Esophagus squamous epithelium (tissue), 5 donors: ENCODE data around the gene HPCAL1. TPM values are rescaled to one million over a fixed set of nuclear protein-coding genes. Genes with fewer than 3 reads are reported as not detected.

Experiments used
- DNase-seq: peaks from one replicate; lab custom pipeline; 2025; lab: John Stamatoyannopoulos, UW
- H3K27ac ChIP-seq, 4 donors: fragments of 200-600 bp; sonication (generic); one replicate each; pipeline ENCODE4 v1.5.1; 2016 to 2019; ENCODE audit warnings: mild to moderate bottlenecking in 1 of 4
- H3K27me3 ChIP-seq, 4 donors: fragments of 200-600 bp; sonication (generic); 1 replicate in 3 of 4; 2 replicates in 1 of 4; pipeline versions ENCODE4 v1.5.1 to v1.6.0; 2017 to 2021; ENCODE audit warnings: antibody characterized with exemption in 1 of 4
- H3K36me3 ChIP-seq, 3 donors: fragments of 200-600 bp; sonication (generic); one replicate each; pipeline ENCODE4 v1.5.1; 2016 to 2019
- H3K4me1 ChIP-seq, 3 donors: fragments of 200-600 bp; sonication (generic); one replicate each; pipeline ENCODE4 v1.5.1; 2017 to 2019
- H3K4me3 ChIP-seq, 4 donors: fragments of 200-600 bp; sonication (generic); 1 replicate in 3 of 4; 2 replicates in 1 of 4; pipeline ENCODE4 v1.5.1; 2016 to 2019; ENCODE audit warnings: mild to moderate bottlenecking in 2 of 4, moderate library complexity in 1 of 4
- H3K9me3 ChIP-seq, 3 donors: fragments of 200-600 bp; sonication (generic); one replicate each; pipeline ENCODE4 v1.5.1; 2016 to 2019
- CTCF ChIP-seq, 6 experiments: fragments of 450-650 bp in 4 of 6; fragments of 200-600 bp in 2 of 6; sonication (generic) in 2 of 6; IDR thresholded peaks; one replicate each; pipeline ENCODE4 v1.5.1; 2016 to 2019; ENCODE audit warnings: antibody characterized with exemption in 6 of 6, mild to moderate bottlenecking in 4 of 6, moderate library complexity in 4 of 6
- POLR2A ChIP-seq, 4 donors: fragments of 450-650 bp; IDR thresholded peaks; one replicate each; pipeline ENCODE4 v1.6.1; 2017; ENCODE audit warnings: antibody characterized with exemption in 4 of 4, mild to moderate bottlenecking in 4 of 4, moderate library complexity in 3 of 4
- WGBS, 2 donors: methylation state at CpG; one replicate each; pipeline ENCODE4 v1.1.5; 2018; 5-methylcytosine and 5-hydroxymethylcytosine counted together
- intact Hi-C: fragments of 100-400 bp; cut with DNase I; formaldehyde crosslinking; loops from one replicate; pipeline ENCODE4 v1.15.0; 2022
- total RNA-seq, 4 donors: library from RNA; depleted of rRNA; stranded (reverse); fragments of >200 nt; gene quantifications; one replicate each; pipeline ENCODE4 v1.1.0, GENCODE V29; 2016
- donor health status: DM: yes; HTN: yes; CAD: no.

Gene HPCAL1
- total RNA-seq, 4 donors from 2014 or later: 13.2 to 26.4 (median 20.5) TPM

- TF ChIP-seq POLR2A (IDR thresholded peaks at IDR 0.05) (no peak), CTCF (IDR thresholded peaks at IDR 0.05) (no peak)
- peaks cover 12 to 43% (median 34%) of the 10 kb centered on the region in 3 donors for H3K4me1 ChIP-seq
- no peaks in the 10 kb centered on the region for H3K36me3 ChIP-seq
- WGBS, 2 donors: 80 to 90% methylated on average over 4 to 10 of the region's 13 CpGs
- no peaks in the 10 kb centered on the region for H3K27me3 ChIP-seq
- no peak overlapping the region for H3K4me3 ChIP-seq
- H3K9me3 ChIP-seq: no peaks in the 10 kb centered on the region
- no peak overlapping the region for H3K27ac ChIP-seq
- DNase-seq: no peak
- intact Hi-C loops: loop anchor here (5.0 kb wide), 1 partner anchor 279 kb away; no protein-coding TSS in a partner anchor
These were observed 108.2 kb downstream of the HPCAL1 start for GRCh38 chr2:10410823-10411437.

GRCh38 chr2:10411557-10411956 is 108.9 kb downstream of the HPCAL1 start:
- H3K36me3 ChIP-seq: no peaks in the 10 kb centered on the region
- H3K4me3 ChIP-seq: no peak overlapping the region
- 80 to 100% methylated on average over 1 to 3 of the region's 8 CpGs for WGBS, 2 donors
- H3K27ac ChIP-seq: no peak overlapping the region
- TF ChIP-seq POLR2A (IDR thresholded peaks at IDR 0.05) (no peak), CTCF (IDR thresholded peaks at IDR 0.05) (no peak)
- intact Hi-C loops: loop anchor here (5.0 kb wide), 1 partner anchor 279 kb away; no protein-coding TSS in a partner anchor
- no peaks in the 10 kb centered on the region for H3K9me3 ChIP-seq
- no peak for DNase-seq
- no peaks in the 10 kb centered on the region for H3K27me3 ChIP-seq
- peaks cover 12 to 36% (median 28%) of the 10 kb centered on the region in 3 donors for H3K4me1 ChIP-seq

GRCh38 chr2:10412380-10412779 is 109.7 kb downstream of the HPCAL1 start:
- no peak for TF ChIP-seq CTCF (IDR thresholded peaks at IDR 0.05)
- TF ChIP-seq POLR2A (IDR thresholded peaks at IDR 0.05): no peak
- 100% methylated on average over 2 of the region's 3 CpGs for WGBS, 2 donors
- intact Hi-C loops: loop anchor here (5.0 kb wide), 1 partner anchor 280 kb away; no protein-coding TSS in a partner anchor
- no peak for DNase-seq
- H3K27me3 ChIP-seq: no peaks in the 10 kb centered on the region
- no peaks in the 10 kb centered on the region for H3K36me3 ChIP-seq
- H3K27ac ChIP-seq: no peak overlapping the region
- peaks cover 12 to 28% (median 19%) of the 10 kb centered on the region in 3 donors for H3K4me1 ChIP-seq
- H3K9me3 ChIP-seq: no peaks in the 10 kb centered on the region
- H3K4me3 ChIP-seq: no peak overlapping the region

GRCh38 chr2:10413503-10413902 is 110.8 kb downstream of the HPCAL1 start:
- Histone ChIP-seq H3K4me1 (peaks cover 5 to 17% (median 10%) of the 10 kb centered on the region in 3 donors), H3K27ac (no peak overlapping the region), H3K36me3 (no peaks in the 10 kb centered on the region), H3K9me3 (no peaks in the 10 kb centered on the region), H3K4me3 (no peak overlapping the region), H3K27me3 (no peaks in the 10 kb centered on the region)
- 95 to 98% methylated on average over 9 to 10 of the region's 10 CpGs for WGBS, 2 donors
- TF ChIP-seq CTCF (IDR thresholded peaks at IDR 0.05) (no peak), POLR2A (IDR thresholded peaks at IDR 0.05) (no peak)
- no peak for DNase-seq
- intact Hi-C loops: loop anchor here (5.0 kb wide), 1 partner anchor 281 kb away; no protein-coding TSS in a partner anchor

- Histone ChIP-seq H3K4me3 (no peak overlapping the region), H3K27me3 (no peaks in the 10 kb centered on the region), H3K27ac (no peak overlapping the region), H3K36me3 (no peaks in the 10 kb centered on the region), H3K4me1 (peaks cover 3 to 12% (median 5%) of the 10 kb centered on the region in 3 donors), H3K9me3 (no peaks in the 10 kb centered on the region)
- 67% methylated on average over 3 to 4 of the region's 7 CpGs for WGBS, 2 donors
- intact Hi-C loops: loop anchor here (5.0 kb wide), 1 partner anchor 282 kb away; no protein-coding TSS in a partner anchor
- DNase-seq: no peak
- TF ChIP-seq POLR2A (IDR thresholded peaks at IDR 0.05) (no peak), CTCF (IDR thresholded peaks at IDR 0.05) (no peak)
These were observed 111.3 kb downstream of the HPCAL1 start for GRCh38 chr2:10413991-10414451.
